Measurements from ENCODE around the gene CYTH1.
"Not testable (repeated sequence)": the region's sequence is repeated elsewhere in the genome, so short reads cannot be mapped to it uniquely, and the experiment has no call there.

CYTH1 gene

GRCh38 chr17:78781104-78781892 lies 775 bp downstream of the CYTH1 start:
- DNase-seq (ENCODE audit: insufficient read length, low spot score): no peak
- TF ChIP-seq CTCF (IDR thresholded peaks at IDR 0.05; ENCODE audit: insufficient read depth, missing control alignments): no peak
- no peak for FAIRE-seq

GRCh38 chr17:78780335-78780734 lies 1.7 kb downstream of the CYTH1 start:
- TF ChIP-seq CTCF (IDR thresholded peaks at IDR 0.05; ENCODE audit: insufficient read depth, missing control alignments): no peak
- DNase-seq (ENCODE audit: insufficient read length, low spot score) (no peak), FAIRE-seq (no peak)

GRCh38 chr17:78779850-78780249 lies 2.2 kb downstream of the CYTH1 start:
- no peak for TF ChIP-seq CTCF (IDR thresholded peaks at IDR 0.05; ENCODE audit: insufficient read depth, missing control alignments)
- no peak for DNase-seq (ENCODE audit: insufficient read length, low spot score)
- no peak for FAIRE-seq

- not testable (repeated sequence) for DNase-seq (ENCODE audit: insufficient read length, low spot score)
- peak; percentile 90 for FAIRE-seq
Measured at GRCh38 chr17:78779286-78779651, 2.8 kb downstream of the CYTH1 start.

- no peak for FAIRE-seq
Measured at GRCh38 chr17:78777881-78778280, 4.2 kb downstream of the CYTH1 start.

GRCh38 chr17:78774956-78775571 lies 7.0 kb downstream of the CYTH1 start:
- DNase-seq (ENCODE audit: insufficient read length, low spot score): no peak
- no peak for FAIRE-seq
- no peak for TF ChIP-seq CTCF (IDR thresholded peaks at IDR 0.05; ENCODE audit: insufficient read depth, missing control alignments)

More at GRCh38 chr17:78777881-78778280, 4.2 kb downstream of the CYTH1 start:
- TF ChIP-seq CTCF (IDR thresholded peaks at IDR 0.05; ENCODE audit: insufficient read depth, missing control alignments): no peak
- no peak for DNase-seq (ENCODE audit: insufficient read length, low spot score)

GRCh38 chr17:78774453-78774852 lies 7.6 kb downstream of the CYTH1 start:
- TF ChIP-seq CTCF (IDR thresholded peaks at IDR 0.05; ENCODE audit: insufficient read depth, missing control alignments): no peak
- FAIRE-seq (no peak), DNase-seq (ENCODE audit: insufficient read length, low spot score) (no peak)

Data from D721Med (cell line).